ENCODE measurements around the gene ACSL5. TPM values are rescaled to one million over a fixed set of nuclear protein-coding genes. Genes with fewer than 3 reads are reported as not detected.

ACSL5 gene
- total and polyA plus RNA-seq, 2 of the 8 experiments (the other 6 are each of a cell fraction or from before 2014, with no cell fraction given), result not detected

- Histone ChIP-seq H3K23me2 (ENCODE audit: low read depth, low read length) (no peaks in the 10 kb centered on the region), H2AFZ (ENCODE audit: low read length) (no peak overlapping the region)
These were observed 4.2 kb upstream of the ACSL5 start for GRCh38 chr10:112369495-112370423.

More at GRCh38 chr10:112369495-112370423, 4.2 kb upstream of the ACSL5 start:
- Histone ChIP-seq H4K5ac (ENCODE audit: insufficient read length, low read depth, low read length) (no peak overlapping the region), H2BK20ac (ENCODE audit: low read length) (no peak overlapping the region), H3K27ac (ENCODE audit: low read depth, low read length) (no peak overlapping the region), H2BK5ac (ENCODE audit: low read depth, low read length) (no peak overlapping the region), H4K8ac (ENCODE audit: extremely low read depth, insufficient read depth, low read length) (no peak overlapping the region), H4K91ac (replicated peaks; ENCODE audit: insufficient read length, low read length) (no peak overlapping the region), H3K23ac (ENCODE audit: insufficient read length) (no peak overlapping the region), H2BK120ac (replicated peaks; ENCODE audit: low read depth, low read length) (no peak overlapping the region), H3K36me3 (ENCODE audit: control insufficient read depth in 2 of 4, insufficient read depth in 4 of 4, low read length in 3 of 4) (no peaks in the 10 kb centered on the region), H3K14ac (ENCODE audit: insufficient read length) (no peak overlapping the region), H3K79me2 (ENCODE audit: control insufficient read depth in 1 of 2, insufficient read depth in 2 of 2, low read length in 2 of 2) (no peaks in the 10 kb centered on the region), H3K4me3 (ENCODE audit: extremely low read depth in 1 of 4, insufficient read depth in 2 of 4, low read depth in 3 of 4, low read length in 4 of 4) (no peak overlapping the region), H3K18ac (ENCODE audit: extremely low read depth, low read length) (no peak overlapping the region), H3K4me1 (replicated peaks in 1 of 4; ENCODE audit: control insufficient read depth in 3 of 4, insufficient read depth in 4 of 4, low read length in 3 of 4) (no peaks in the 10 kb centered on the region), H2BK12ac (ENCODE audit: low read depth, low read length) (no peak overlapping the region), H3K9ac (replicated peaks in 1 of 4; ENCODE audit: extremely low read depth in 1 of 4, low read depth in 3 of 4, low read length in 3 of 4) (no peak overlapping the region), H3K56ac (replicated peaks; ENCODE audit: insufficient read length, low read depth, low read length) (no peak overlapping the region), H3K9me3 (ENCODE audit: insufficient read depth in 2 of 2, low read depth in 1 of 2, low read length in 1 of 2) (peaks cover 0 to 10% of the 10 kb centered on the region in 2 experiments; a peak in 1 of 4 replicates), H2BK15ac (ENCODE audit: low read length) (no peak overlapping the region), H2AK5ac (ENCODE audit: low read depth, low read length) (no peak overlapping the region), H3K4me2 (ENCODE audit: insufficient read depth in 1 of 2, low read depth in 2 of 2, low read length in 2 of 2) (no peak overlapping the region), H4K20me1 (replicated peaks in 1 of 2; ENCODE audit: control insufficient read depth in 1 of 2, insufficient read depth in 2 of 2, low read length in 2 of 2) (no peaks in the 10 kb centered on the region), H3K4ac (replicated peaks; ENCODE audit: insufficient read length, low read depth, low read length) (no peak overlapping the region), H3K27me3 (replicated peaks in 1 of 4; ENCODE audit: control insufficient read depth in 3 of 4, extremely low read depth in 1 of 4, insufficient read depth in 3 of 4, low read length in 3 of 4) (no peaks in the 10 kb centered on the region), H3K79me1 (ENCODE audit: low read depth, low read length) (no peaks in the 10 kb centered on the region)
- FAIRE-seq (no peak), DNase-seq (ENCODE audit: low read depth in 1 of 2, low spot score in 2 of 2) (no peak)
- 92% methylated on average over 35 of the region's 40 CpGs; no CpG with 5 or more reads in 1 of the 2 experiments for WGBS, 2 experiments (ENCODE audit: extremely low coverage in 1 of 2, insufficient coverage in 1 of 2, insufficient read length in 1 of 2, insufficient replicate concordance in 2 of 2, low coverage in 1 of 2, low lambda C conversion rate in 2 of 2, missing lambda C conversion rate in 1 of 2)
- POLR2A ChIA-PET (ENCODE audit: partially characterized antibody), result no interaction called here
- CTCF ChIA-PET (ENCODE audit: partially characterized antibody), result interaction anchor here (0.7 kb wide), 1 partner anchor 1302 kb away, joined by 3 read pairs; no protein-coding TSS in a partner anchor
- no peak for TF ChIP-seq HDAC6 (IDR thresholded peaks at IDR 0.05; ENCODE audit: low read depth, low read length)
